Small intestine (tissue), 7 donors: ENCODE measurements around the gene MRGPRX2. TPM values are rescaled to one million over a fixed set of nuclear protein-coding genes. Genes with fewer than 3 reads are reported as not detected.

Experiments used
- DNase-seq, 2 donors: peaks; one replicate each; pipeline versions ENCODE4 v3.0.0 to v3.0.0-alpha.2; 2013
- FAIRE-seq: peaks from 2 replicates; lab custom pipeline; 2012; peaks lifted over from hg19 to GRCh38; lab: Jason Lieb, UNC
- H3K27ac ChIP-seq, 3 donors: one replicate each; pipeline ENCODE4 v1.5.1; 2013; ENCODE audit warnings: low read length in 2 of 3, mild to moderate bottlenecking in 2 of 3, control low read depth in 1 of 3, inconsistent platforms in 1 of 3, low read depth in 1 of 3, moderate library complexity in 1 of 3
- H3K27me3 ChIP-seq, 3 donors: one replicate each; pipeline ENCODE4 v1.6.1; 2013; ENCODE audit warnings: low read length in 3 of 3, inconsistent platforms in 1 of 3; ENCODE audit not compliant: control insufficient read depth in 3 of 3, insufficient read depth in 3 of 3
- H3K36me3 ChIP-seq, 3 donors: one replicate each; pipeline ENCODE4 v1.6.1; 2013; ENCODE audit warnings: low read length in 3 of 3, inconsistent platforms in 1 of 3, low read depth in 1 of 3, mild to moderate bottlenecking in 1 of 3, moderate library complexity in 1 of 3; ENCODE audit not compliant: control insufficient read depth in 3 of 3, insufficient read depth in 2 of 3
- H3K4me1 ChIP-seq, 3 donors: one replicate each; pipeline ENCODE4 v1.6.1; 2013; ENCODE audit warnings: low read length in 2 of 3, inconsistent platforms in 1 of 3, low read depth in 1 of 3, mild to moderate bottlenecking in 1 of 3, moderate library complexity in 1 of 3; ENCODE audit not compliant: control insufficient read depth in 3 of 3, insufficient read depth in 2 of 3
- H3K4me3 ChIP-seq, 3 donors: one replicate each; pipeline ENCODE4 v1.5.1; 2013; ENCODE audit warnings: low read length in 3 of 3, control low read depth in 1 of 3, inconsistent platforms in 1 of 3, low read depth in 1 of 3, mild to moderate bottlenecking in 1 of 3, moderate library complexity in 1 of 3
- H3K9me3 ChIP-seq, 2 donors: one replicate each; pipeline ENCODE4 v1.6.1; 2013; ENCODE audit warnings: low read depth in 1 of 2, low read length in 1 of 2; ENCODE audit not compliant: control insufficient read depth in 2 of 2, insufficient read depth in 1 of 2
- WGBS, 3 donors: extraction: QIAGEN DNeasy Blood & Tissue Kit; methylation state at CpG; one replicate each; pipeline ENCODE4 v1.1.7; 2013; 5-methylcytosine and 5-hydroxymethylcytosine counted together
- polyA plus RNA-seq, 4 donors: library from polyadenylated mRNA; stranded (reverse) in 3 of 4; unstranded in 1 of 4; fragments of 200-250 nt in 3 of 4; fragments of 120-200 nt in 1 of 4; gene quantifications; one replicate each; pipeline versions ENCODE4 v1.2.1 to v1.2.3, GENCODE V29; 2013
- donor health status: healthy with polysubstance abuse.
- donor health status: control.
- donor health status: control.
- donor health status: Bipolar disorder and iron deficiency.
- donor health status: healthy.

Gene MRGPRX2
- polyA plus RNA-seq, 4 donors, result 0.01 TPM; not detected in 3

DNA sequence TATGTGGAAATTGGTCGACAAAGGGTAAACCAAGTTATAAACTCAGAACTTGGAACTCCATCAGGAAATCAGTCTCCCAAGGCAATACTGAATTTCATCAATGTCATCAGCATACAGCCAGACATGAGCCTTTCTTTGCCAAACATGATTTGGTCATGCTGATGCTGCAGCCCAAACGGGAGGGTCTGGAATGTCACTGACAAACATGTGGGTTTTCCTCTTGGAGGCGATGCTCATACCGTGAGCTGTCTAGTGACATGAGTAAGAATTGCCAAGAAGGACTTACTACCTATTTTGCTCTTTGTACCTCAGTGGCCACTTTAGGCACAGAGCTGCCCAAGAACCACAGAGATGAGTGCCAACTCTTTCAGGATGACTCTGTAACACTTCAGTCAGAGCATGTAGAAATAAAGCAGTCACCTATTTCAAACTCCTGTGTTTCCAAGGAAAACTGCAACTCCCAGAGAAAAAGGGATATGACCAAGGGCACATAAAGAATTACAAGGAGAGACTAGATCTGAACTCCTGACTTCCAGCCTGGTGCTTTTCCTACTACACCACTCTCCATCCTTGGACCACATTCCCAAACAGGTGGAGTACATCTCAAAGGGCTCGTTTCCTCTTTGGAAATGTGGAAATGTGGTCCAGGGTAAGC is 24.3 kb upstream of the MRGPRX2 start:
- Histone ChIP-seq H3K27me3 (peaks cover 0 to 2% (median 0%) of the 10 kb centered on the region in 3 donors), H3K36me3 (no peaks in the 10 kb centered on the region), H3K4me1 (no peaks in the 10 kb centered on the region), H3K4me3 (no peak overlapping the region), H3K9me3 (no peaks in the 10 kb centered on the region), H3K27ac (no peak overlapping the region)
- WGBS, 3 donors, result 70 to 79% (median 76%) methylated on average over 5 of the region's 5 CpGs
- FAIRE-seq (no peak), DNase-seq (no peak)

DNA sequence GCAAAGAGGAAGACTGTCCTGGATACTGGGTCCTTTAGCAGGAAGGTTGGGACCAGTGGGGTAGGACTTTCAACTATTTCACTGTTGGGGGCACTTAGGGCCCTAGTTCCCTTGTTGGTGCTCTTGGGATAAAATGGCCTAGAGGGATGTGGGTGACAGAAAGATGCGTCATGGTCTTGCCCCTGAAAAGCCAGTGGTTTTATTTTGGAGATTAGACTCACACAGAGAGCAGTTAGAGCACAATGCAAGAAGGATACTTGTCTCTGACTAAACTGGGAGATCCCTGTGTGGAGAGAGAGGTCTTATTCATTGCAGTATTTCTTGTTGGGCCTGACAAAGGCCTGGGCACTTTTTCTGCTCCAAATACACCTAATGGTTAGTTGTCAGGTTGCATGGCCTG is 22.6 kb upstream of the MRGPRX2 start:
- DNase-seq (no peak), FAIRE-seq (no peak)
- H3K4me1 ChIP-seq, result no peaks in the 10 kb centered on the region
- H3K4me3 ChIP-seq, result no peak overlapping the region
- H3K27me3 ChIP-seq, result no peaks in the 10 kb centered on the region
- H3K27ac ChIP-seq, result no peak overlapping the region
- H3K36me3 ChIP-seq, result no peaks in the 10 kb centered on the region
- WGBS, 3 donors, result 89 to 100% (median 92%) methylated on average over 1 of the region's 1 CpG
- no peaks in the 10 kb centered on the region for H3K9me3 ChIP-seq

DNA sequence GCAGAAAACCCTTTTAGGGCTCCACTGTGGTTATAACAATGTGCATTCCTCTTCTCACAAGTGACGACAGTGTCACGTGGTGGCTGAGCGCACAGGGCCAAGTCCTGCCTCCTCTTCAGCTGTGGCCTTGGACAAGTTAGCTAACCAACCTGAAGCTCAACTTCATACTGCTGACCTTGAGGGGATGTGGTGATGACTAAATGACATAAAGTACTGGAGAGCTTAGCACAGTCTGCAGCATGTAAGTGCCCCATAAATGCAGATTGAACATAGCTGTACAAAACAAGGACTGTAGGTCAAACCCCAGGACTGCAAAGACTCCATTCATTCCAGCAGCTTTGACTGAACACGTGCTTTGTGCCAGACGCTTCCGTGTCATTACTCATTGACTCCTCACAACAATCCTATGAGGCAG is 20.1 kb upstream of the MRGPRX2 start:
- no peak overlapping the region for H3K4me3 ChIP-seq
- DNase-seq (peak in 1 of 2 donors; percentile 52), FAIRE-seq (no peak)
- WGBS, 3 donors, result 66 to 83% (median 78%) methylated on average over 6 of the region's 6 CpGs
- H3K36me3 ChIP-seq, result no peaks in the 10 kb centered on the region
- no peaks in the 10 kb centered on the region for H3K27me3 ChIP-seq
- H3K4me1 ChIP-seq, result no peaks in the 10 kb centered on the region
- no peaks in the 10 kb centered on the region for H3K9me3 ChIP-seq
- H3K27ac ChIP-seq, result no peak overlapping the region

DNA sequence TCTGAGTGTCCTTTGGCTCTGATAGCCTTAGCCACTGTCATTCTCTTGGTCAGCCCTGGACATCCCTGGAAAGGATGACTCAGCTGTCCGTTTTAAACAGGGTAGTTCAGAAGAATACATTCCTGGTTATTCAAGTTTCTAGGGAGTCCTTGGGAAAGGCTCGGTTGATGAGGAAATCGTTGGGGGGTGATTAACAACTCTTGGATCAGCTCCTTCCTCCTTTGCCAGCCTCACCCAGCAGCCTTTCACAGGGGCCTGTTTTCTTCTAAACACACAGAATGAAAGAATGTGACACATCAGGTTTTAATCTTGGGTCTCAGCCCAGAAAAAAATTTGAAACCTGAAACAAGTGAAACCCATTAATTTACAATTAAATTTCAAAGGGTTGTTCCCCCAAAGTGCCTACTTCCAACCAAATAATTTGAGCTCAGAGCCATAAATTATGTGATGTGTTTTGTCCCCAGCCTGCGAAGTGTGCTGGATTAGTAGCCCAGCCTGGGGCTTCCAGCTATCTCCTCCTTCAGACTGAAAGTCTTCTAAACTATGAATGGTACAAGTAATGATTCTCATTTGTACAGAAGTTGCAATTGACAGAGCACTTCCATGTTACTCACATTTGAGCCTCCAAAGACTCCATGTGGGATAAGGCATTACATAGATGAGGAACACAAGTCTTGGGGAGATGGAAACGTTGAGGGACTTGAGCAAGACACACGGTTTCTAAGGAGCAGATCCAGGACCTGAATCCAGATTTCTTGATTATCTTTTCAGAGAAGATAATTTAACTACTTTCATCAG is 19.3 kb upstream of the MRGPRX2 start:
- WGBS, 3 donors, result 43 to 44% (median 44%) methylated on average over 6 of the region's 6 CpGs
- DNase-seq, result no peak
- no peaks in the 10 kb centered on the region for H3K4me1 ChIP-seq
- no peaks in the 10 kb centered on the region for H3K36me3 ChIP-seq
- H3K27me3 ChIP-seq, result no peaks in the 10 kb centered on the region
- H3K27ac ChIP-seq, result no peak overlapping the region
- H3K4me3 ChIP-seq, result no peak overlapping the region
- H3K9me3 ChIP-seq, result no peaks in the 10 kb centered on the region
- FAIRE-seq, result no peak

DNA sequence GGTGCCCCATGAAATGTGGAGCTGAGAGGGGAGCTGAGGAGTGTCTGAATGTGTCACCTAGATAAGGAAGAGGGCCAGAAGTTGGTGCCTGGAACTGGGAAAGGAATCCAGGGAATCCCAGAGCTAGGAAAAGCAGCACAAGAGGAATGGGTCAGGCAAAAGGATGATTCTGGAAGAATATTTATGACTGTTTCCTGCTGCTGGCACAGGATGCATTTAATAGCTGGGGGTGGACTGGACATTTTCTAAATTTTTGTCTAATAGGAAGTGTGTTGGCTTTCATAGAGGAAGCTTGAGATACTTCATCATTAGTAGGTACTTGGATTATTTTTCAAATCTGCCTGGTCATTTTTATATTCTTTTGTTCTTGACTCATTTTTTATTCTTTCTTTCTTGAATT is 17.4 kb upstream of the MRGPRX2 start:
- no peak overlapping the region for H3K27ac ChIP-seq
- DNase-seq (no peak), FAIRE-seq (no peak)
- no peaks in the 10 kb centered on the region for H3K9me3 ChIP-seq
- H3K27me3 ChIP-seq, result no peaks in the 10 kb centered on the region
- H3K36me3 ChIP-seq, result no peaks in the 10 kb centered on the region
- H3K4me3 ChIP-seq, result no peak overlapping the region
- peaks cover 0 to 2% (median 0%) of the 10 kb centered on the region in 3 donors for H3K4me1 ChIP-seq

DNA sequence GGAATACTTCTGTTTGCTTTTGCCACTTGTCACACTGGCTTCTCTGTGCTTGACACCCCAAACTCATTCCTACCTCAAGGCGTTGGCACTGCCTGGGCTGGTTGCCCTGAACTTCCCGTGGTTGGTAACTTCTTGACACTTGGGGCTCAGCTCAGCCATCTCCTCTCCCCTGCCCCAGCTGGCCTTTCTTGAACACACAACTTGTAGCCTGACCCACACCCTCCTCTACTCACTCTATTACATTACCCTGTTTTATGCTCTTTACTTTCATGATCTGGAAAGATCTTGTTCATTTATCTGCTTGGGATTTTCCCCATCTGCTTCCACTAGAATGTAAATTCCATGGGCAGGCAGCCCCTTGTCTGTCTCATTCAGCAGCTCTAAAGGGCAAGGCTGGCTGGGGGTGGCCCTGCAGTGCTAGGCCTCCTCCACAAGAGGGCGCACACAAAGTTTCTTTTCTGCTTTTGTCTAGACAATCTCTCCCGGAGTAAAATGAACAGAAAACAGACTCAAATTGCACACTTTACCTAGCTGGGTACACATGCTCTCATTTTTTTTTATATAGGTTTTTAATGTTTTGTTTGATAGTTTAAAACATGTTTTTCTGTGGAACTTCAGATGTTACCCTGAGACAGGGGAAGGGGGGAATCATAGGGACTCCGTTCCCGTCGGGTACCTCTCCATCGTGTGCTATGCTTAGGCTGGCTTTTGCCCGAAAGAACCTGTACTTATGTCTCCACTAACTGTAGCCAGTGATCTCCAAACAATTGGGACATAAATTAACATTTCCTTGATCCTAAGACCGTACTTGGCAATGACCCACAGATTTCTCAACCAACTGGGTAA is 16.4 kb upstream of the MRGPRX2 start:
- Histone ChIP-seq H3K27ac (no peak overlapping the region), H3K4me1 (peaks cover 0 to 2% (median 0%) of the 10 kb centered on the region in 3 donors), H3K36me3 (no peaks in the 10 kb centered on the region), H3K4me3 (no peak overlapping the region), H3K9me3 (no peaks in the 10 kb centered on the region), H3K27me3 (no peaks in the 10 kb centered on the region)
- WGBS, 3 donors, result 50 to 54% (median 53%) methylated on average over 10 of the region's 10 CpGs
- DNase-seq (peak; percentile 62 to 71), FAIRE-seq (no peak)

DNA sequence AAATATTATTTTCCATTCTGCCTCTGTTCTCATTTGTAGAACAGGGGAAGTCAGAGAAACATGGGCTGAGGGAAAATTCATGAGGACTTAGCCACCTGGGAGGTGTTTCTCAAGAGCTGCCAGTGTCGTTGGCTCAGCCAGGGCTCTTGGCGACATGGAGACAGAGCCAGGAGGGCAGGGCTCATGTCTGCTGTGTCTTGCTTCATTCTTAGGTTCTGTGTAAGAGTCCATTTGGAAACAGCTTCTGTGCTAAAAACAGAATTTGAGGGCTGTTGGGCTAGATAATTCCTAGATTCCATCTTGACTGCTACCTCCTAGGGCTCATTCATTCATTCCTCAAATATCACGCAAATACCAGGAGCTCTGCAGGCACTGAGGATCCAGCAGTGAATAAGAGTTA is 15.1 kb upstream of the MRGPRX2 start:
- Histone ChIP-seq H3K27me3 (no peaks in the 10 kb centered on the region), H3K9me3 (no peaks in the 10 kb centered on the region), H3K4me3 (no peak overlapping the region), H3K36me3 (no peaks in the 10 kb centered on the region), H3K27ac (no peak overlapping the region), H3K4me1 (peaks cover 0 to 7% (median 0%) of the 10 kb centered on the region in 3 donors)
- DNase-seq, result no peak
- FAIRE-seq, result no peak
- 79 to 86% (median 84%) methylated on average over 3 of the region's 3 CpGs for WGBS, 3 donors
